ENCODE data around the gene BCR.

The BCR gene

GRCh38 chr22:23147617-23148387 lies 32.5 kb upstream of the BCR start:
- H3K4me3 ChIP-seq (ENCODE audit: low read depth, low read length) = no peak overlapping the region
- no peak for TF ChIP-seq MYC (IDR thresholded peaks at IDR 0.05; ENCODE audit: low read depth, low read length)
- TF ChIP-seq CTCF (IDR thresholded peaks at IDR 0.05; ENCODE audit: low read depth, low read length) = no peak
- no peak for TF ChIP-seq MAX (IDR thresholded peaks at IDR 0.05; ENCODE audit: low read depth, low read length)
- no peak for TF ChIP-seq POLR2A (IDR thresholded peaks at IDR 0.05; ENCODE audit: extremely low read depth, insufficient read length)
- no peak for DNase-seq (ENCODE audit: low read depth)

- TF ChIP-seq POLR2A (IDR thresholded peaks at IDR 0.05; ENCODE audit: extremely low read depth, insufficient read length) (no peak), CTCF (IDR thresholded peaks at IDR 0.05; ENCODE audit: low read depth, low read length) (no peak), MYC (IDR thresholded peaks at IDR 0.05; ENCODE audit: low read depth, low read length) (no peak)
- no peak overlapping the region for H3K4me3 ChIP-seq (ENCODE audit: low read depth, low read length)
- DNase-seq (ENCODE audit: low read depth) = no peak
Measured at GRCh38 chr22:23149743-23150238, 30.5 kb upstream of the BCR start.

GRCh38 chr22:23150762-23151161 lies 29.5 kb upstream of the BCR start:
- TF ChIP-seq CTCF (IDR thresholded peaks at IDR 0.05; ENCODE audit: low read depth, low read length) (no peak), MAX (IDR thresholded peaks at IDR 0.05; ENCODE audit: low read depth, low read length) (no peak), MYC (IDR thresholded peaks at IDR 0.05; ENCODE audit: low read depth, low read length) (no peak), POLR2A (IDR thresholded peaks at IDR 0.05; ENCODE audit: extremely low read depth, insufficient read length) (no peak)
- no peak for DNase-seq (ENCODE audit: low read depth)
- H3K4me3 ChIP-seq (ENCODE audit: low read depth, low read length) = no peak overlapping the region

GRCh38 chr22:23151827-23152226 lies 28.5 kb upstream of the BCR start:
- no peak for TF ChIP-seq MYC (IDR thresholded peaks at IDR 0.05; ENCODE audit: low read depth, low read length)

GRCh38 chr22:23152238-23153114 lies 27.8 kb upstream of the BCR start:
- peak; percentile 37 for DNase-seq (ENCODE audit: low read depth)
- no peak overlapping the region for H3K4me3 ChIP-seq (ENCODE audit: low read depth, low read length)
- TF ChIP-seq MYC (IDR thresholded peaks at IDR 0.05; ENCODE audit: low read depth, low read length) = no peak
- TF ChIP-seq MAX (IDR thresholded peaks at IDR 0.05; ENCODE audit: low read depth, low read length) = no peak
- TF ChIP-seq POLR2A (IDR thresholded peaks at IDR 0.05; ENCODE audit: extremely low read depth, insufficient read length) = no peak
- no peak for TF ChIP-seq CTCF (IDR thresholded peaks at IDR 0.05; ENCODE audit: low read depth, low read length)

More at GRCh38 chr22:23151827-23152226, 28.5 kb upstream of the BCR start:
- no peak for DNase-seq (ENCODE audit: low read depth)
- H3K4me3 ChIP-seq (ENCODE audit: low read depth, low read length) = no peak overlapping the region

- no peak for DNase-seq (ENCODE audit: low read depth)
- no peak for TF ChIP-seq MYC (IDR thresholded peaks at IDR 0.05; ENCODE audit: low read depth, low read length)
- TF ChIP-seq MAX (IDR thresholded peaks at IDR 0.05; ENCODE audit: low read depth, low read length) = no peak
- TF ChIP-seq POLR2A (IDR thresholded peaks at IDR 0.05; ENCODE audit: extremely low read depth, insufficient read length) = no peak
- H3K4me3 ChIP-seq (ENCODE audit: low read depth, low read length) = no peak overlapping the region
Measured at GRCh38 chr22:23153994-23154393, 26.3 kb upstream of the BCR start.

Measured in NB4 (cell line).